ENCODE measurements around the gene PRDM16.

The PRDM16 gene

DNA sequence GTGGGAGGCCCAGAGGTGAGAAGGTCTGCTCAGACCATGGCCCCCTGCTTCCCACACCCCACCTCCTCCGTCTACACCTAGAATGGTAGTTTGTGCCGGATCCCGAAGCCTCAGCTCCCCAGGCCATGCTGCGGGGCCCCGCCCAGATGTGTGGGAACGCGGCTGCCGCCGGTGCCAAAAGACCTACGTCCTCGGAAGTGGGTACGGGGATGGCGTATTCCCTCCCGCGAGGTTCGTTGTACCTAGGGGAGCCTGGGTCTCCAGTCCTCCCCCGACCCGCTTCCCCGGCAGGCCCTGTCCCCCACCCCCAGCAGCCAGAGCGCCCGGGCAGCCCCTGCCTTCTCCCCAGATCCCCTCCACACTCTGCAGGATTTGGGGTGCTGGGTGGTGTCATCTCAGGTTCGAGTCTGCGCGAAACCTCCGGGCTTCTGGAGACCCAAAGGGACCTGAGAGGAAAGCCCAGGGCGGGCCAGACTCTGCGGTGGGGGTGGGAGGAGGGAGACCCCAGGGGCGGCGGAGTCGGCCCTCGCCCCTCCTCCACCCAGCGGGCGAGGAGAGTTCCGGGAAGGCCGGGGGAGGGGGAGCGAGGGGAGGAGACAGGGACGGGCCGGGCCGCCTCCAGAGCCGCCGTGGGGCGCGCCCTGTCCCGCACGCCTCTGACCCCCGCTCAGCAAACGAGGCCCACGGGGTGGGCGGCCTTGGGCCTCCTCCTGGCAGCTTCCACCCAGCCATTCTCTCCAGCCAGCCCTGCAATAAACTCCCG lies 6.2 kb upstream of the PRDM16 start:
- Histone ChIP-seq H3K27me3 (replicated peaks; ENCODE audit: control insufficient read depth, insufficient read depth, low read length, poor library complexity, severe bottlenecking) (peaks cover 11% of the 10 kb centered on the region), H3K4me3 (ENCODE audit: insufficient read depth, low read depth, low read length, poor library complexity, severe bottlenecking) (no peak overlapping the region)

DNA sequence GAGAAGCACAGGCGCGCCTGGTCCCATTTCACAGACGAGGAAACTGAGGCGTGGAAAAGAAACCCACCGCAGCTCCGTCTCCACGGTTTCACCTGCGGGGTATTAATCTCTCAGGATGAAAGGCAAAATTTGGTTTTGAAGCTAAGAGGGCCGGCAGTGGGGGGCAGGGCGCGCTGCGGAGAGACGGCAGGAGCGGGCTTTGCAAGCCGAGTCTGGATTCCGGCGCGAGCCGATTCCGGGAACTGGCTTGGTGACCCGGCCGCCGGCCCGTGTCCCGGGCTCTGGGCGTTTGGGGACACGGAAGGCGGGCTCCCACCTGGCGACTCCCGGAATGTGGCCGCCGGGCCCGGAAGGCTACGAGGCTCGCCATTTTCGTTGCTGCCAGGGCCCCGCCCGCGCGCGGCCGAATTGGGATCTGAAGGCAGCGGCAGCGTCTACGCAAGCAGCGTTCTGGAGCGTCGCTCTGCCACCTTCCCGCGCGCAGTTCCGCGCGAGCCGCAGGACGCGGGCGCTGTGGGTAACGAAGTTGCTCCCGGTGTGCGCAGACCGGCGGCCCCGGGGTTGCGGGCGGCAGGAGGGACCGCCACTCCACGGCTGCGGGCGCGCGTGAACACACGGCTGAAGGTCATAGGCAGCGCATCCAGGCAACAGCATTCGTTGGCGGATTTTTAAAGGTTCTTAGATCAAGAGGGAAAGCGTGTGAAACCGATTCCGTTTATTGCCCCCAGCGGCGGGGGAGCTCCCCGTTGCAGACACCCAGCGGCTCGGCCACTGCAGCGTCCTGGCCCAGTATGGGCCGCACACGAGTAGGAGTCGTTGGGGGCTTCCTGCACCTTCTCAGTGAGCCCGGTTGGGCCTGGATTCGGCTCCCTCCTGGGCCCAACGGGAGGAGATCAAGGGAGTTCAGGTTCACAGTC lies 5.4 kb upstream of the PRDM16 start:
- Histone ChIP-seq H3K27me3 (replicated peaks; ENCODE audit: control insufficient read depth, insufficient read depth, low read length, poor library complexity, severe bottlenecking) (peaks cover 16% of the 10 kb centered on the region), H3K36me3 (ENCODE audit: control insufficient read depth, insufficient read depth, low read length) (no peaks in the 10 kb centered on the region)
- DNase-seq = no peak

More for the DNA sequence above, 6.2 kb upstream of the PRDM16 start:
- no peaks in the 10 kb centered on the region for H3K36me3 ChIP-seq (ENCODE audit: control insufficient read depth, insufficient read depth, low read length)
- H3K9me3 ChIP-seq (ENCODE audit: control insufficient read depth, low read length) = no peaks in the 10 kb centered on the region
- no peak overlapping the region for H3K27ac ChIP-seq (ENCODE audit: insufficient read depth, low read length, poor library complexity, severe bottlenecking)
- DNase-seq = no peak
- peaks cover under 1% of the 10 kb centered on the region for H3K4me1 ChIP-seq (ENCODE audit: control insufficient read depth, insufficient read depth, low read length, poor library complexity, severe bottlenecking)

DNA sequence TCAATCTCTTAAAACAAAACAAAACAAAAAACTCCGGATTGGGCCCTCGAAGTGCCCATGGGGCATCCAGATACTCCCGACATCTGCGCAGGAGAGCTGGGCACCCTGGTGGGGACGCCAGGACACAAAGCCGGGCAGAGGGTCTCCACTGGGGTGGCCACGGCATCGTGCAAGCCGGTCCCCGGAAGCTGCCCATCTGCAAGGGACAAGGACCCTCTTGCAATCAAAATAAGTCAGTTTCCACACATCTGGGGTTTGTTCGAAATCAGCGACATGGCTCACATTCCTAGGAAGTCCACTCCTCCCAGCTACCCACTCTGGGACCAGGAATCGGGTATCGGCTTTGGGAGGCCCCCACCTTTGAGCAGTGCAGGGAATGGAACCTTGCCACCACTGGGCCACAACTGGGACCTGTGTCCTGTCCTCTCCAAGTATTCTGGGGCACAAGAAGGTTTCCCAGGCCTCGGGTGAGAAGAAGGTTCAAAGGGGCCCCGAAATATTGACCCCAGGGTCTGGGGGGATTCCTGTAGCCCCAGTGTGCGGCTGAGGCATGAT lies 4.6 kb upstream of the PRDM16 start:
- no peak overlapping the region for H3K4me3 ChIP-seq (ENCODE audit: insufficient read depth, low read depth, low read length, poor library complexity, severe bottlenecking)
- DNase-seq = no peak
- H3K36me3 ChIP-seq (ENCODE audit: control insufficient read depth, insufficient read depth, low read length) = no peaks in the 10 kb centered on the region
- peaks cover 7% of the 10 kb centered on the region for H3K4me1 ChIP-seq (ENCODE audit: control insufficient read depth, insufficient read depth, low read length, poor library complexity, severe bottlenecking)
- no peak overlapping the region for H3K27ac ChIP-seq (ENCODE audit: insufficient read depth, low read length, poor library complexity, severe bottlenecking)
- peaks cover 20% of the 10 kb centered on the region for H3K27me3 ChIP-seq (replicated peaks; ENCODE audit: control insufficient read depth, insufficient read depth, low read length, poor library complexity, severe bottlenecking)
- H3K9me3 ChIP-seq (ENCODE audit: control insufficient read depth, low read length) = no peaks in the 10 kb centered on the region

More for the DNA sequence above, 5.4 kb upstream of the PRDM16 start:
- peaks cover 6% of the 10 kb centered on the region for H3K4me1 ChIP-seq (ENCODE audit: control insufficient read depth, insufficient read depth, low read length, poor library complexity, severe bottlenecking)
- H3K27ac ChIP-seq (ENCODE audit: insufficient read depth, low read length, poor library complexity, severe bottlenecking) = no peak overlapping the region
- no peak overlapping the region for H3K4me3 ChIP-seq (ENCODE audit: insufficient read depth, low read depth, low read length, poor library complexity, severe bottlenecking)
- no peaks in the 10 kb centered on the region for H3K9me3 ChIP-seq (ENCODE audit: control insufficient read depth, low read length)

GRCh38 chr1:3064901-3065300 lies 4.1 kb upstream of the PRDM16 start:
- H3K4me3 ChIP-seq (ENCODE audit: insufficient read depth, low read depth, low read length, poor library complexity, severe bottlenecking) = no peak overlapping the region
- peaks cover 20% of the 10 kb centered on the region for H3K27me3 ChIP-seq (replicated peaks; ENCODE audit: control insufficient read depth, insufficient read depth, low read length, poor library complexity, severe bottlenecking)
- DNase-seq = no peak

GRCh38 chr1:3065396-3065795 lies 3.6 kb upstream of the PRDM16 start:
- Histone ChIP-seq H3K27me3 (replicated peaks; ENCODE audit: control insufficient read depth, insufficient read depth, low read length, poor library complexity, severe bottlenecking) (peaks cover 20% of the 10 kb centered on the region), H3K36me3 (ENCODE audit: control insufficient read depth, insufficient read depth, low read length) (no peaks in the 10 kb centered on the region), H3K4me1 (ENCODE audit: control insufficient read depth, insufficient read depth, low read length, poor library complexity, severe bottlenecking) (peaks cover 7% of the 10 kb centered on the region), H3K4me3 (ENCODE audit: insufficient read depth, low read depth, low read length, poor library complexity, severe bottlenecking) (no peak overlapping the region), H3K27ac (ENCODE audit: insufficient read depth, low read length, poor library complexity, severe bottlenecking) (no peak overlapping the region), H3K9me3 (ENCODE audit: control insufficient read depth, low read length) (no peaks in the 10 kb centered on the region)
- DNase-seq = no peak

More at GRCh38 chr1:3064901-3065300, 4.1 kb upstream of the PRDM16 start:
- no peak overlapping the region for H3K27ac ChIP-seq (ENCODE audit: insufficient read depth, low read length, poor library complexity, severe bottlenecking)
- no peaks in the 10 kb centered on the region for H3K36me3 ChIP-seq (ENCODE audit: control insufficient read depth, insufficient read depth, low read length)
- no peaks in the 10 kb centered on the region for H3K9me3 ChIP-seq (ENCODE audit: control insufficient read depth, low read length)
- H3K4me1 ChIP-seq (ENCODE audit: control insufficient read depth, insufficient read depth, low read length, poor library complexity, severe bottlenecking) = peaks cover 7% of the 10 kb centered on the region

GRCh38 chr1:3065797-3066196 lies 3.2 kb upstream of the PRDM16 start:
- H3K36me3 ChIP-seq (ENCODE audit: control insufficient read depth, insufficient read depth, low read length) = no peaks in the 10 kb centered on the region
- no peak for DNase-seq
- H3K4me3 ChIP-seq (ENCODE audit: insufficient read depth, low read depth, low read length, poor library complexity, severe bottlenecking) = no peak overlapping the region
- no peak overlapping the region for H3K27ac ChIP-seq (ENCODE audit: insufficient read depth, low read length, poor library complexity, severe bottlenecking)
- H3K27me3 ChIP-seq (replicated peaks; ENCODE audit: control insufficient read depth, insufficient read depth, low read length, poor library complexity, severe bottlenecking) = peaks cover 24% of the 10 kb centered on the region
- peaks cover 7% of the 10 kb centered on the region for H3K4me1 ChIP-seq (ENCODE audit: control insufficient read depth, insufficient read depth, low read length, poor library complexity, severe bottlenecking)
- H3K9me3 ChIP-seq (ENCODE audit: control insufficient read depth, low read length) = no peaks in the 10 kb centered on the region

- Histone ChIP-seq H3K4me3 (ENCODE audit: insufficient read depth, low read depth, low read length, poor library complexity, severe bottlenecking) (no peak overlapping the region), H3K36me3 (ENCODE audit: control insufficient read depth, insufficient read depth, low read length) (no peaks in the 10 kb centered on the region), H3K9me3 (ENCODE audit: control insufficient read depth, low read length) (no peaks in the 10 kb centered on the region), H3K27ac (ENCODE audit: insufficient read depth, low read length, poor library complexity, severe bottlenecking) (no peak overlapping the region), H3K4me1 (ENCODE audit: control insufficient read depth, insufficient read depth, low read length, poor library complexity, severe bottlenecking) (peaks cover 11% of the 10 kb centered on the region), H3K27me3 (replicated peaks; ENCODE audit: control insufficient read depth, insufficient read depth, low read length, poor library complexity, severe bottlenecking) (peaks cover 26% of the 10 kb centered on the region)
- DNase-seq = no peak
Measured at GRCh38 chr1:3066250-3066711, 2.7 kb upstream of the PRDM16 start.

DNA sequence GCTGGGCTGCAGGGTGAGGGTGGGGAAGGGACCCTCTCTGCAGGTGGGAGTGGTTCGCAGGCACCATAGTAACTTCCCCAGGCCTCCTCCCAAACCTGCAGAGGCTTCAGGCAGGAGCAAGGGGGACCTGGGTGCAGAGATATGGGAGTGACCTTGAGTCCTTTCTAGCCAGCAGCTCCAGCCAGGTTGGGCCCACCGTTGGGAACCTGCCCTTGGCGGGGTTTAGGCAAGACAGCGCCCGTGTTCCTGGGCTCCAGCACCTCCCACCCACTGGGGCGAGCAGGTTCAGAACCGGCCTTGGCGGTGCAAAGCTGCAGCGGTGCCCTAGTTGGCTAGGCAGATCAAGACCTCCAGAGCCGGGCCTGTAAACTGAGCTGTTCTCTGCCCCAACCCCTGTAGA lies 2.2 kb upstream of the PRDM16 start:
- H3K4me3 ChIP-seq (ENCODE audit: insufficient read depth, low read depth, low read length, poor library complexity, severe bottlenecking) = no peak overlapping the region
- no peak for DNase-seq
- H3K27ac ChIP-seq (ENCODE audit: insufficient read depth, low read length, poor library complexity, severe bottlenecking) = no peak overlapping the region
- no peaks in the 10 kb centered on the region for H3K36me3 ChIP-seq (ENCODE audit: control insufficient read depth, insufficient read depth, low read length)
- peaks cover 26% of the 10 kb centered on the region for H3K27me3 ChIP-seq (replicated peaks; ENCODE audit: control insufficient read depth, insufficient read depth, low read length, poor library complexity, severe bottlenecking)
- peaks cover 11% of the 10 kb centered on the region for H3K4me1 ChIP-seq (ENCODE audit: control insufficient read depth, insufficient read depth, low read length, poor library complexity, severe bottlenecking)
- H3K9me3 ChIP-seq (ENCODE audit: control insufficient read depth, low read length) = no peaks in the 10 kb centered on the region

DNA sequence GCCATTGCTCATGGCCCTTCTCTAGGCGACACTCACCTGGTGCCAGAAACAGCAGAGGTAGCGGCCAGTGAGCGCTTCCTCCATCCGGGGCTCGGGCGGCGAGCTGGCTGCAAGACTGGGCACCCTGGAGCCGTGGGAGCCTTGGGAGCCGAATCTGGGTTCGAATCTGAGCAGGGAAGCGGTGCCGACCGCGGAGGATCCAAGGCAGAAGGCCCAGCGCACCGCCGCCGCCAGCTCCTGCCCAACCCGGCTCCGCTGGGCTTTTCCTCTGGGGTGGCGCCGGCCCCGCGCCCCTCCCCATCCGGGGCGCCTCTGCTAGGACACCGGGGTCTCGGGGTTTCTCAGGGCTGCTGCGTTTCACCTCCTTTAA lies 1.7 kb upstream of the PRDM16 start:
- Histone ChIP-seq H3K4me3 (ENCODE audit: insufficient read depth, low read depth, low read length, poor library complexity, severe bottlenecking) (no peak overlapping the region), H3K27ac (ENCODE audit: insufficient read depth, low read length, poor library complexity, severe bottlenecking) (no peak overlapping the region), H3K36me3 (ENCODE audit: control insufficient read depth, insufficient read depth, low read length) (no peaks in the 10 kb centered on the region), H3K9me3 (ENCODE audit: control insufficient read depth, low read length) (no peaks in the 10 kb centered on the region), H3K27me3 (replicated peaks; ENCODE audit: control insufficient read depth, insufficient read depth, low read length, poor library complexity, severe bottlenecking) (peaks cover 31% of the 10 kb centered on the region), H3K4me1 (ENCODE audit: control insufficient read depth, insufficient read depth, low read length, poor library complexity, severe bottlenecking) (peaks cover 11% of the 10 kb centered on the region)
- DNase-seq = no peak

Measured in effector memory CD4-positive, alpha-beta T cell (primary cell).